ENCODE data around the gene VIL1. TPM values are rescaled to one million over a fixed set of nuclear protein-coding genes. Genes with fewer than 3 reads are reported as not detected.

VIL1 gene
- total and polyA plus RNA-seq, 2 of the 4 experiments (the other 2 are of a cell fraction) = not detected

- TF ChIP-seq RFX5 (IDR thresholded peaks at IDR 0.05; ENCODE audit: low read depth, low read length) (no peak), SMC3 (IDR thresholded peaks at IDR 0.05; ENCODE audit: low read depth, low read length) (no peak), ELK1 (IDR thresholded peaks at IDR 0.05; ENCODE audit: borderline replicate concordance, low read depth, low read length) (no peak)
Measured at GRCh38 chr2:218405086-218405745, 13.7 kb upstream of the VIL1 start (continued).
